ENCODE results near the gene RABL3. TPM values are rescaled to one million over a fixed set of nuclear protein-coding genes. Genes with fewer than 3 reads are reported as not detected.
"Not testable (repeated sequence)": the region's sequence is repeated elsewhere in the genome, so short reads cannot be mapped to it uniquely, and the experiment has no call there.

The RABL3 gene
- total RNA-seq, 1 donor: 5.1 TPM

DNA sequence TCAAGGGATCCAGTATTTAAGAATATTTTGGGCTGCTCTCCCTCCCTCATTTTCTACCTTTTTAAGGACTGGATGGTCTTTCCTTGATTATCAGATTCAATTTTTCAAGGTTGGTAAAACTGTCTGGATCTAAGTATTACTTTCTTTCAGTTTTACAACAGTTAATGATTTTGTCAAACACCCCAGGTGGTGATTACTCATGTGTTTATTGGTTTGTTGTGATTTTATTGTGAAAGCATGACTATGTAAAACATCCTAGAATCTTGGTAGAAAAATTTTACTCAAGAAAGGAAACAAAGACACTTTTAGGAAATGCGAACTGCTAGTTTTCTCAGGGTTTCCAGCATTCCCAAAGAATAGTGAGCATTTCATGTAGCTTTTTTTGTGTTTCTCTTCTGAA is 7.5 kb upstream of the RABL3 start:
- DNase-seq (ENCODE audit: low read depth in 2 of 3, low spot score in 2 of 3): no peak

DNA sequence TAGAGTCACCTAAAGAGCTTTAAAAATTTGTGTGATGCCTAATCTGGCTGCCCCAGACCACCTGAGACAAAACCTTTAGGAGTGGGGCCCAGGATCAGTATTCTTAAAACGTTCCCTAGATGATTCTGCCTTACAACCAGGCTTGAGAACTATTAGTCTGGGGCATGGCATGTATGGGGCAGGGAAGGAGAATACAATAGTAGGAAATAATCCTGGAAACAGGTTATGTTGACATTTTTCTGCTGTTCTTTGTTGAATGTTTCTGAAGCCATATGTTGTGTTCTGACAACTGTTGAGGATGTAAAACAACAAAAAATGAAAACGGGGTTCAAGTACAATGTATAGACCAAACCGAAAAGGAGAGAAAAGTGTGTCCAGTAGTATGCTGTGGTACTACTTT is 3.1 kb upstream of the RABL3 start:
- DNase-seq (ENCODE audit: low read depth in 2 of 3, low spot score in 2 of 3): no peak

DNA sequence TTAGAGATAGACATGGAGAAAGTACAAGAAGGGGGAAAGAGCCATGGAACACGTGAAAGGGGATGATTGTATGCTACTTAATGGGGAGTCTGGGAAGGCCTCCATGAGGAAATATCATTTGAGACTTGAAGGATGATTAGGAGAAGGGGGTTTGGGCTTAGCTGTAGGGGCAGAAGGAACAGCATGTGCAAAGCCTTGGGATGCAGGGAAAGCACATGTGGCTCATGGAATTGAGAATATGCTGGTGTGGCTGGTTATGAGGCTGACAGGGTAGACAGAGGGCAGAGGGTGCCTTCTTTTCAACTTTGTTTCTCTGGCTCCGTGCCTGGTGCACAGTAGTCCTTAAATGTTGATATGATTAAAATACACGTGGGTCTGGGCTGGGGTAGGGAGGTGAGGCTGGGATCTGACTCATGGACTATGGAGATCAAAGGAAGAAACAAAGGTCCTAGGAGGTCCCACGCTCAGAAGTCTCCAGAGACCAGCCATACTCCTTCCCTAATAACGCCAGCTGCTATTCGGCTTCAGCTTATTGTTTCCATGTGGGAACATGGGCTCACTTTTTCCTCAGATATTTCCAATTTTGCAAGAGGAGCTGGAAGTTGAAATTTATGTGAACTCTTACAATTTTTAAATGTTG is 1.4 kb upstream of the RABL3 start:
- peak in 1 of 3 donors; percentile 0 for DNase-seq (ENCODE audit: low read depth in 2 of 3, low spot score in 2 of 3)

- peak in 1 of 3 donors; percentile 17 for DNase-seq (ENCODE audit: low read depth in 2 of 3, low spot score in 2 of 3)
Observed at GRCh38 chr3:120742849-120743365, 591 bp upstream of the RABL3 start.

- DNase-seq (ENCODE audit: low read depth in 2 of 3, low spot score in 2 of 3): no peak
Observed at GRCh38 chr3:120741837-120742197, 499 bp downstream of the RABL3 start.

DNA sequence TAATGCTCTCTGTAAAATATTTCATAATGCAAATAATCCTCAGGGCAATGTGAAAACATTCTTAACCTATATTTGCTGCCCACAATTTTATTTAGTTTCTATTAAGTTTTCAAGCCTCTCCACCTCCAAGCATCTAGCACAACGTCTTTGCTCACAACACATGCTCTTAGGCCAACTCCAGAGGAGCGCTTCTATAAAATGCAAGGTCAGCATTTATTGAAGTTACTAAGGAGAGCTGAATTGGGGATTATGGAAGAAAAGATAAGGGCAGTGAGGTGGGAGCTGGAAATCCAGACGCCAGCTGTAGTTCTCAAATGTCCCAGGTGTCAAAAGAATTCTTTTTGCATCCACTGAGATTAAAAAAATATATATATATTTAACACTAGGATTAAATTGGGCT is 996 bp downstream of the RABL3 start:
- DNase-seq (ENCODE audit: low read depth in 2 of 3, low spot score in 2 of 3): no peak

- DNase-seq (ENCODE audit: low read depth in 2 of 3, low spot score in 2 of 3): not testable (repeated sequence)
Observed at GRCh38 chr3:120738006-120738405, 4.3 kb downstream of the RABL3 start.

DNA sequence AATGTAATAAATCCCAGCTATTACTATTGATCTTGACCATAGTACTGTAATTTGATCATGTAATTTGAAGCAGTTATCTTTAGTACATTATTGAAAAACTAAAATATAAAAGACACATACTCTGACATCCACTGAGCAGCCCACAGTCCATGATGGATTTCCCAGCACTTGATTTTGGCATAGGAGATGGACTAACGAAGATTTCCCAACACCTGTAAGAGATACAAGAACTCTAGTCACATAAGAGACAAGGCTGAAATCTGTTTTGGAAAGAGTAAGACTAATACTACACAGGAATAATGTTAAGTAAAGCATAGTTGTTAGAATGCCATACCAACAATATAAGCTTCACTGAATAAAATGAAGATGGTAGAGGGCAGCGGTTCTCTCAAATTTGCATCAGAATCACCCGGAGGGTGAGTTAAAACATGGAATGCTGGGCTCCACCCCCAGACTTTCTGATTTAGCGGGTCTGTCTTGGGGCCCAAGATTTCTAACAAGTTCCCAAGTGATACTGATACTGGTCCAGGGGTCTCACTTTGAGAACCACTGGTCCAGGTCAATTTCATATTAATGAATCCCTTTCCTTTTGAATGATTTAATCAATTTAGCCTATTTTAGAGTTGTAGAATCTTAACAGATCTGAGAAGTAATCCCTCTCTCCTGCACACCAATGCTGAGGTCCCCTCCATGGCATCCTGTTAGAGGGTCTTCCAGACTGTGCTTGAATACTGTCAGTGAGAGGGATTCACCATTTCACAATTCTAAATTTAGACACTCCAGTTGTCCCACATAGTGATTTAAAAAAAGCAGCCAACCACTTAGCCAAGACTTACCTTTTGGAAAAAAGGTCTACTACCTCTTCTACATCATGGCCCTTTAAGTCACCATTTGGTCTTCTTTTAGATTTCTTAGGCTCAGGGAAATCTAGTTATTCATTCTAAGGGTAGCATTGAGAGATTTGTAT is 11.5 kb downstream of the RABL3 start:
- no peak for DNase-seq (ENCODE audit: low read depth in 2 of 3, low spot score in 2 of 3)

- DNase-seq (ENCODE audit: low read depth in 2 of 3, low spot score in 2 of 3): no peak
Observed at GRCh38 chr3:120726791-120727190, 15.5 kb downstream of the RABL3 start.

DNA sequence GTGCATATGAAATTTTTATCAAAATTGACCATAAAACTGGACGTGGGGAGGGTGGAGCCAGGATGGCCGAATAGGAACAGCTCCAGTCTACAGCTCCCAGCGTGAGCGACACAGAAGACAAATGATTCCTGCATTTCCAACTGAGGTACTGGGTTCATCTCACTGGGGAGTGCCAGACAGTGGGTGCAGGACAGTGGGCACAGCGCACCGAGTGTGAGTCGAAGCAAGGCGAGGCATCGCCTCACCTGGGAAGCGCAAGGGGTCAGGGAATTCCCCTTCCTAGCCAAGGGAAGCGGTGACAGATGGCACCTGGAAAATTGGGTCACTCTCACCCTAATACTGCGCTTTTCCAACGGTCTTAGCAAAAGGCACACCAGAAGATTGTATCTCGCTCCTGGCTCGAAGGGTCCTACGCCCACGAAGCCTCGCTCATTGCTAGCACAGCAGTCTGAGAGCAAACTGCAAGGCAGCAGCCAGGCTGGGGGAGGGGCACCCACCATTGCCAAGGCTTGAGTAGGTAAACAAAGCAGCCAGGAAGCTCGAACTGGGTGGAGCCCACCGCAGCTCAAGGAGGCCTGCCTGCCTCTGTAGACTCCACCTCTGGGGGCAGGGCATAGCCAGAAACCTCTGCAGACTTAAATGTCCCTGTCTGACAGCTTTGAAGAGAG is 23.0 kb downstream of the RABL3 start:
- DNase-seq (ENCODE audit: low read depth in 2 of 3, low spot score in 2 of 3): peak in 2 of 3 donors; percentile 1 to 19

DNA sequence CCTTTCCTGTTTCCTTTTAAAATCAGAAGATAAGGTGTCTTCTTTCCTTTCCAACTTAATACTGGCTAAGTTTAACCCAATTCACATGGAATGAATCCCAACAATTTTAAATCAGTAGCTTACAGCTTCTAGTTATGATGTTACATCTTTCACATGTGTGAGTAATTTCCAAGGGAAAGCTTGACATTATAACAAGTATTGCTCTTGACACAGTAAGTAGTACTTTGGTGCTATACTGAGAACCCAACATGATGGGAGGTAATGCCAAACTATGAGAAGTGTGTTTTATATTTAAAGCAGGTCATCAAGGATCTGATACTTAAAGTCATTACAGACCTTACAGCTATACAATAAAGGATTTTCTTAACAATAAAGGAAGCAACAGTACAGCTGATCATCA is 29.1 kb downstream of the RABL3 start:
- no peak for DNase-seq (ENCODE audit: low read depth in 2 of 3, low spot score in 2 of 3)

DNA sequence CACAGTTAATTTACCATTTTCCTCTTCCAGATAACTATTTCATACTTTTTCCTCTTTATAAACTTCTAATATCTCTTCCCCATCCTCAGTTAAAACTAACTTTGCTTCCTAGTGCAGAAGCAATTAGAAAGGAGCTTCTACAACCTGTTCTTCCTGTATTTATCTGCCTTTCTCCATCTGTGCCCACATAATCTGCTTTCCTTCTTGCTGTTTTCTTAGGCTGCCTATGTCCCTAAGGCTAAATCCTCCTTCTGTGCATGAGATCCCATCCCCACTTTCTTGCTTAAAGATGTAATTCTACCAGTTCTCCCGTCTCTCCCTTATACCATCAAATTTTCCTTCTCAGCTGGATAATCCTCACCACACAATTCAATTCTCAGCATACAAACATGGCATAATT is 31.9 kb downstream of the RABL3 start:
- no peak for DNase-seq (ENCODE audit: low read depth in 2 of 3, low spot score in 2 of 3)

DNA sequence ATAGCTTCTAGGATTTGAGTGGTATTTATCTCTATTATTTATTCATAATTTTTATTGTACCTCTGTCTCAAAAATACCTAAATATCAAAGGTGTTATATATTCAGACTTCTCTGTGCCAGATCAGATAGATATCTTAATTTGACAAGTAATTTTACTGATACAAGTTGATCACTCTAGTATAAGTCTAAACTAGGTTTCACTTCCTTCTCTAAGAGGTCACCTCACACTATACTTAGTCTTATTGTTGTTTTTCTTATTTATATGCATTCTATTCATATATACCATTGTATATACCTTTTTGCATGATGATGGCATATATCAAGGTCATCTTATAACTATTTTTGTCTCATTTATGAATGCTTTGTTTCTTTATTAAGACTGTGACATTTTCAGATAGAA is 33.9 kb downstream of the RABL3 start:
- no peak for DNase-seq (ENCODE audit: low read depth in 2 of 3, low spot score in 2 of 3)

- DNase-seq (ENCODE audit: low read depth in 2 of 3, low spot score in 2 of 3): no peak
Observed at GRCh38 chr3:120706950-120707349, 35.4 kb downstream of the RABL3 start.

- no peak for DNase-seq (ENCODE audit: low read depth in 2 of 3, low spot score in 2 of 3)
Observed at GRCh38 chr3:120705884-120706582, 36.3 kb downstream of the RABL3 start.

DNA sequence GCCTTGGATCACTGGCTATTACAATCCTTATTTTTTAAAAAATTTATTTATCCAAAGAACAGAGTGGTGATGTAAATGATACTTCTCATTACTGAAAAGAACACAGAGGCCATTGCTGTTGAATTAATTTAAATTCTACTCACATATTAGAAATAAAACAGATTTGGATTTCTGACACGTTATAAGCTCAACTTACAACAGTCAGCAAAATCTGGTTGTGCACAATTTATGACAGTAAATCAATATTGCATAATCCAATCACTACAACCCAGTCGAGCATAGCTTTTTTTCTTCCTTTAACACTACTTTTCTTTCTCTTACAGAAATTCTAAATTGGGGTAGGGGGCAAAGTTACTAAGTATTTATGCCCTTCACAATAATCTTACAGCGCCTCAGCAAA is 43.0 kb downstream of the RABL3 start:
- no peak for DNase-seq (ENCODE audit: low read depth in 2 of 3, low spot score in 2 of 3)

DNA sequence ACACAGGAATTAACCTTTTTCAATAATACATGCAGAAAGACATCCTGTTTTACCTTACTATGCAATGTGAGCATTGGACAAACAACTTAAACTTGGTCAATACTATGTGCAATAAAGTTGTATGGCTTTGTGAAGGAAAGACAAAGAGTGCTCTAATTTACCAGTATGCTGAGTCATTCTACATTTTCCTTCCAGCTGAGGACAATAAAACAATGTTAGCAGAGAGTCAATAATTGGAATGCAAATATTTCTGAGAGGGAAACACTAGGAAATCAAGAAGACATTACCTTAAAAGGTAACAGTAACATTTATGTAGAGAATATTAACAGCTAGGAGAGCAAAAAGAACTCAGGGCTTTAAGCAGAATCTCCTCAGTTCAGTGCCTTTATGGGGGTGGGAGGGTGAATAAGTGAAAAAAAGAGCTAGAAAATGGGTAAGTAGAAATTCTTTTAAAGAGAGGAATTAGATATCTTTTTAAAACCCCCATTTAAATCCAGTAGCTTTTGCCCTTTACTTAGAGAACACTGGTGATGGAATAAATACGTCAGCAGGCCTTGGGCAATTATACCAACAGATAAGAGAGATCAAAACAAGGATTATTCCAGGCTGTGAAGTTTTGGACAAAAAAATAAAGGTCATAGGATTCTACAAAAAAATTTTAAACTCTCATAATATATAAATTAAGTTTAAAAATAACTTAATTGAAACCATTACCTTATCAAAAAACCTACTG is 48.7 kb downstream of the RABL3 start:
- DNase-seq (ENCODE audit: low read depth in 2 of 3, low spot score in 2 of 3): peak in 1 of 3 donors; percentile 2

DNA sequence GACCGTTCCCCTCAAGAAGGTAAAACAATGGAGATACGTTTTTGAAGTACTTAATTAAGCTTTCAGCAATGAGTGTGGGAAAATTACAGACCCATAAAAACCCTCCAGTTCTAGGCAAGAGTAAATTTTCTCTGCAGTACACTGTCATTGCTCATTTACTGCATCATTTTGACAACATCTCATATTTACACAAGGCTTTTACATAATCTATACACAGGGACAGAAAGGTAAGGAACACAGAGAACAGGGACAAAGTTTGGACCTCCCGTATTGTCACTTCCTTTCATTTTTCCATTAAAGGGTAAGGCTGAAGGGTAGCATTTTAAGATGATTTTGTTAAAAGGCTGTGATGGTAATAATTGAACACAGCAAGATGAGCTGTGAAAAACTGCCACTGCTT is 52.9 kb downstream of the RABL3 start:
- no peak for DNase-seq (ENCODE audit: low read depth in 2 of 3, low spot score in 2 of 3)

- peak in 1 of 3 donors; percentile 3 for DNase-seq (ENCODE audit: low read depth in 2 of 3, low spot score in 2 of 3)
Observed at GRCh38 chr3:120688121-120688520, 54.2 kb downstream of the RABL3 start.

GRCh38 chr3:120685411-120685810 is 56.9 kb downstream of the RABL3 start:
- no peak for DNase-seq (ENCODE audit: low read depth in 2 of 3, low spot score in 2 of 3)

Data from hematopoietic multipotent progenitor cell (in vitro differentiated cells).